ENCODE results near the gene BAK1.

The BAK1 gene

GRCh38 chr6:33589392-33589730 lies 9.3 kb upstream of the BAK1 start:
- no peaks in the 10 kb centered on the region for H3K36me3 ChIP-seq (replicated peaks)
- no peak overlapping the region for H3K27ac ChIP-seq
- TF ChIP-seq CTCF (IDR thresholded peaks at IDR 0.05; ENCODE audit: low read depth, low read length, missing control alignments): no peak
- DNase-seq: no peak
- no peak overlapping the region for H3K4me3 ChIP-seq (ENCODE audit: low read depth, low read length)
- in situ Hi-C loops (cut with HindIII; ENCODE audit: low pct_ligation_motif_present, low sequenced_read_pairs): no loop called here
- H3K27me3 ChIP-seq (replicated peaks): no peaks in the 10 kb centered on the region

- H3K27me3 ChIP-seq (replicated peaks): no peaks in the 10 kb centered on the region
- no peak for TF ChIP-seq CTCF (IDR thresholded peaks at IDR 0.05; ENCODE audit: low read depth, low read length, missing control alignments)
- H3K36me3 ChIP-seq (replicated peaks): no peaks in the 10 kb centered on the region
- no peak overlapping the region for H3K4me3 ChIP-seq (ENCODE audit: low read depth, low read length)
- no peak for DNase-seq
- in situ Hi-C loops (cut with HindIII; ENCODE audit: low pct_ligation_motif_present, low sequenced_read_pairs): no loop called here
- H3K27ac ChIP-seq: no peak overlapping the region
These were observed 8.8 kb upstream of the BAK1 start for GRCh38 chr6:33588894-33589293.

GRCh38 chr6:33587529-33587928 lies 7.5 kb upstream of the BAK1 start:
- no peak for TF ChIP-seq CTCF (IDR thresholded peaks at IDR 0.05; ENCODE audit: low read depth, low read length, missing control alignments)
- H3K27me3 ChIP-seq (replicated peaks): no peaks in the 10 kb centered on the region
- no peaks in the 10 kb centered on the region for H3K36me3 ChIP-seq (replicated peaks)
- no peak for DNase-seq
- H3K27ac ChIP-seq: no peak overlapping the region
- in situ Hi-C loops (cut with HindIII; ENCODE audit: low pct_ligation_motif_present, low sequenced_read_pairs): no loop called here
- H3K4me3 ChIP-seq (ENCODE audit: low read depth, low read length): no peak overlapping the region

GRCh38 chr6:33586108-33586640 lies 6.1 kb upstream of the BAK1 start:
- H3K4me3 ChIP-seq (ENCODE audit: low read depth, low read length): no peak overlapping the region
- in situ Hi-C loops (cut with HindIII; ENCODE audit: low pct_ligation_motif_present, low sequenced_read_pairs): no loop called here
- TF ChIP-seq CTCF (IDR thresholded peaks at IDR 0.05; ENCODE audit: low read depth, low read length, missing control alignments): no peak
- H3K27me3 ChIP-seq (replicated peaks): no peaks in the 10 kb centered on the region
- no peak overlapping the region for H3K27ac ChIP-seq
- DNase-seq: no peak
- no peaks in the 10 kb centered on the region for H3K36me3 ChIP-seq (replicated peaks)

- no peaks in the 10 kb centered on the region for H3K36me3 ChIP-seq (replicated peaks)
- no peaks in the 10 kb centered on the region for H3K27me3 ChIP-seq (replicated peaks)
- TF ChIP-seq CTCF (IDR thresholded peaks at IDR 0.05; ENCODE audit: low read depth, low read length, missing control alignments): peak; percentile 98
- H3K4me3 ChIP-seq (ENCODE audit: low read depth, low read length): no peak overlapping the region
- in situ Hi-C loops (cut with HindIII; ENCODE audit: low pct_ligation_motif_present, low sequenced_read_pairs): no loop called here
- no peak overlapping the region for H3K27ac ChIP-seq
- DNase-seq: peak; percentile 56
These were observed 5.5 kb upstream of the BAK1 start for GRCh38 chr6:33585403-33586107.
